Gastrocnemius medialis (tissue), 4 donors: Measurements from ENCODE around the gene CLEC11A. TPM values are rescaled to one million over a fixed set of nuclear protein-coding genes. Genes with fewer than 3 reads are reported as not detected.

Experiments used
- ATAC-seq, 2 donors: fragments of 150-250 bp; one replicate each; pipeline ENCODE4 v1.9.1; 2016
- DNase-seq, 2 donors: peaks; one replicate each; pipeline ENCODE4 v3.0.0-alpha.2; 2019
- H3K27ac ChIP-seq, 4 donors: fragments of 200-600 bp; sonication (generic); 1 replicate in 1 of 4; 2 replicates in 3 of 4; pipeline ENCODE4 v1.5.1; 2016 to 2018; ENCODE audit warnings: mild to moderate bottlenecking in 2 of 4, moderate library complexity in 1 of 4
- H3K27me3 ChIP-seq, 3 donors: fragments of 200-600 bp; sonication (generic) in 2 of 3; 1 replicate in 1 of 3; 2 replicates in 2 of 3; pipeline versions ENCODE4 v1.5.1 to v1.6.0; 2016 to 2019; ENCODE audit warnings: mild to moderate bottlenecking in 1 of 3, moderate library complexity in 1 of 3
- H3K36me3 ChIP-seq, 2 donors: fragments of 200-600 bp; sonication (generic) in 1 of 2; one replicate each; pipeline ENCODE4 v1.5.1; 2017 to 2018
- H3K4me1 ChIP-seq, 2 donors: fragments of 200-600 bp; sonication (generic) in 1 of 2; one replicate each; pipeline ENCODE4 v1.5.1; 2016 to 2017; ENCODE audit warnings: mild to moderate bottlenecking in 2 of 2
- H3K4me3 ChIP-seq, 4 donors: fragments of 200-600 bp; sonication (generic) in 3 of 4; 1 replicate in 1 of 4; 2 replicates in 3 of 4; pipeline ENCODE4 v1.5.1; 2016 to 2019; ENCODE audit warnings: mild to moderate bottlenecking in 2 of 4
- H3K9me3 ChIP-seq, 3 donors: fragments of 200-600 bp; sonication (generic) in 2 of 3; 1 replicate in 1 of 3; 2 replicates in 2 of 3; pipeline ENCODE4 v1.5.1; 2016 to 2019
- CTCF ChIP-seq, 5 experiments: fragments of 450-650 bp in 3 of 5; fragments of 200-600 bp in 2 of 5; sonication (generic) in 2 of 5; IDR thresholded peaks in 4 of 5; conservative IDR thresholded peaks in 1 of 5; 1 replicate in 4 of 5; 2 replicates in 1 of 5; pipeline ENCODE4 v1.5.1; 2016 to 2019; ENCODE audit warnings: antibody characterized with exemption in 5 of 5, mild to moderate bottlenecking in 3 of 5, moderate library complexity in 3 of 5
- POLR2A ChIP-seq, 2 donors: fragments of 450-650 bp; IDR thresholded peaks; one replicate each; pipeline ENCODE4 v1.6.1; 2017; ENCODE audit warnings: antibody characterized with exemption in 2 of 2, mild to moderate bottlenecking in 2 of 2, moderate library complexity in 2 of 2
- in situ Hi-C, 4 donors: fragments of 200-750 bp; cut with MboI; loops; one replicate each; pipeline versions ENCODE4 v1.15.0 to v1.8.0; 2017; ENCODE audit warnings: low sequenced_read_pairs in 4 of 4
- intact Hi-C: fragments of 100-400 bp; cut with DNase I; formaldehyde crosslinking; loops from one replicate; pipeline ENCODE4 v1.15.1; 2023; ENCODE audit warnings: low total_unique reads
- total RNA-seq, 4 donors: library from RNA; depleted of rRNA; stranded (reverse); fragments of >200 nt; gene quantifications; one replicate each; pipeline versions ENCODE4 v1.1.0 to v1.2.3, GENCODE V29; 2016

The CLEC11A gene
- total RNA-seq, 4 donors from 2014 or later: 2.1 to 5.0 (median 2.7) TPM

GRCh38 chr19:50697414-50698124, 25.6 kb upstream of the CLEC11A start:
- Histone ChIP-seq H3K27me3 (peaks cover 27 to 33% (median 31%) of the 10 kb centered on the region in 3 donors), H3K9me3 (no peaks in the 10 kb centered on the region), H3K36me3 (no peaks in the 10 kb centered on the region), H3K4me3 (no peak overlapping the region), H3K4me1 (no peaks in the 10 kb centered on the region), H3K27ac (no peak overlapping the region)
- in situ Hi-C loops: no loop called here
- intact Hi-C loops: no loop called here
- no peak for ATAC-seq
- no peak for DNase-seq
- no peak for TF ChIP-seq POLR2A (IDR thresholded peaks at IDR 0.05)
- no peak for TF ChIP-seq CTCF (IDR thresholded peaks at IDR 0.05 in 4 of 5, conservative IDR thresholded peaks at IDR 0.05 in 1 of 5)

GRCh38 chr19:50701367-50701985, 21.7 kb upstream of the CLEC11A start:
- Histone ChIP-seq H3K4me3 (no peak overlapping the region), H3K9me3 (no peaks in the 10 kb centered on the region), H3K4me1 (no peaks in the 10 kb centered on the region), H3K27ac (no peak overlapping the region), H3K27me3 (peaks cover 5 to 19% (median 15%) of the 10 kb centered on the region in 3 donors), H3K36me3 (no peaks in the 10 kb centered on the region)
- TF ChIP-seq CTCF (IDR thresholded peaks at IDR 0.05 in 4 of 5, conservative IDR thresholded peaks at IDR 0.05 in 1 of 5) (no peak), POLR2A (IDR thresholded peaks at IDR 0.05) (no peak)
- in situ Hi-C loops (no loop called here), intact Hi-C loops (no loop called here)
- DNase-seq: no peak
- no peak for ATAC-seq

GRCh38 chr19:50702158-50702870, 20.9 kb upstream of the CLEC11A start:
- TF ChIP-seq POLR2A (IDR thresholded peaks at IDR 0.05): no peak
- no peak for TF ChIP-seq CTCF (IDR thresholded peaks at IDR 0.05 in 4 of 5, conservative IDR thresholded peaks at IDR 0.05 in 1 of 5)
- Histone ChIP-seq H3K9me3 (no peaks in the 10 kb centered on the region), H3K4me3 (no peak overlapping the region), H3K36me3 (no peaks in the 10 kb centered on the region), H3K4me1 (no peaks in the 10 kb centered on the region), H3K27ac (no peak overlapping the region), H3K27me3 (peaks cover 5 to 19% (median 15%) of the 10 kb centered on the region in 3 donors)
- no peak for ATAC-seq
- in situ Hi-C loops (no loop called here), intact Hi-C loops (no loop called here)
- no peak for DNase-seq

- TF ChIP-seq CTCF (IDR thresholded peaks at IDR 0.05 in 4 of 5, conservative IDR thresholded peaks at IDR 0.05 in 1 of 5): no peak
- no peak for TF ChIP-seq POLR2A (IDR thresholded peaks at IDR 0.05)
- no peak for ATAC-seq
- no peaks in the 10 kb centered on the region for H3K4me1 ChIP-seq
- no peak overlapping the region for H3K4me3 ChIP-seq
- intact Hi-C loops (no loop called here), in situ Hi-C loops (no loop called here)
- H3K27me3 ChIP-seq: peaks cover 5 to 19% (median 15%) of the 10 kb centered on the region in 3 donors
- no peak for DNase-seq
- H3K9me3 ChIP-seq: no peaks in the 10 kb centered on the region
- no peaks in the 10 kb centered on the region for H3K36me3 ChIP-seq
- no peak overlapping the region for H3K27ac ChIP-seq
Observed at GRCh38 chr19:50702871-50703829, 20.0 kb upstream of the CLEC11A start.
